Jurkat, Clone E6-1 (cell line): ENCODE measurements around the gene PRKAG2.
"Not testable (repeated sequence)": the region's sequence is repeated elsewhere in the genome, so short reads cannot be mapped to it uniquely, and the experiment has no call there.

Experiments
- DNase-seq: peaks from one replicate; pipeline ENCODE4 v3.0.0-alpha.2; 2011; ENCODE audit warnings: low read depth, low spot score
- H3K4me3 ChIP-seq: 2 replicates; pipeline ENCODE4 v1.5.1; 2011; ENCODE audit warnings: mild to moderate bottlenecking, low read length, control low read depth, moderate library complexity

Gene PRKAG2

DNA sequence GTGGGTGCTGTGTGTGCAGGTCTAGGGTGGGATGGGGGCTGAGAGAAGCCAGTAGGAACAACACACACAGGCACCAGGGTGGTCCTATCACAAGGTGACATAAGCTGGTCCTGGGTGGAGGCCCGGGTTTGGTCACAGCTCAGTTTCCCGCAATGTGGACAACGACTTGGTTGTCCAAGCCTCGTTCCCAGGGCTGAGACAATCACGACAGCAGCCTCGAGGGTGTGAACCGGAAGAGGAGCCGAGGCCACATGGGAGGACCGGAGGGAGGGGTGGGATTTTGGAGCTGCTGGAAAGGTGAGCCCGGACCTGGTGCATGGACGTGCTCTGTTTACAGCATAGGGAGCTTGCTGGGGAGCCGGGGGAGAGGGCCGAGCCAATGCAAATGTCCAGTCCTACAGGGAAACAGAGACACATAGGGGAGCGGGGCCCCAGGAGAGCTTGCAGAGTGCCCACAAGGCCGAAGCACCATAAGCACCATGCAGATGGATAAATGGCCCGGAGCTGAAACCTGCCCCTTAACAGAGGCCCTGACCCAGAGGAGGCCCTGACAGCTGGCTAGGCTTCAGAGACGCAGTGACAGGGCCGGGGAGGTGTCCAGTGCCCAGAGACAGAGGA is 92.8 kb downstream of the PRKAG2 start:
- no peak overlapping the region for H3K4me3 ChIP-seq
- no peak for DNase-seq

GRCh38 chr7:151782598-151783448 is 94.1 kb downstream of the PRKAG2 start:
- peak overlapping the region; percentile 34 for H3K4me3 ChIP-seq
- DNase-seq: no peak

DNA sequence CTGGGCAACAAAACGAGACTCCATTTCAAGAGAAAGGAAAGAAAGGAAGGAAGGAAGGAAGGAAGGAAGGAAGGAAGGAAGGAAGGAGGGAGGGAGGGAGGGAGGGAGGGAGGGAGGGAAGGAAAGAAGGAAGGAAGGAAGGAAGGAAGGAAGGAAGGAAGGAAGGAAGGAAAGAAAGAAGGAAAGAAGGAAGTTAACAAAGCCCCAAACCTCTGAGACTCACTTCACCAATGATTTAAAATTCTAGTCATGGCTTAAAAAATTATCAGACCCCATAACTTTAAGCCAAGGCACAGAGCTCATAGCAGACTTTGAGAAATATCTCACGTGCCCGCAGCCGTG is 94.7 kb downstream of the PRKAG2 start:
- not testable (repeated sequence) for H3K4me3 ChIP-seq, DNase-seq

- no peak for DNase-seq
- no peak overlapping the region for H3K4me3 ChIP-seq
Observed at GRCh38 chr7:151781161-151781845, 95.6 kb downstream of the PRKAG2 start.

DNA sequence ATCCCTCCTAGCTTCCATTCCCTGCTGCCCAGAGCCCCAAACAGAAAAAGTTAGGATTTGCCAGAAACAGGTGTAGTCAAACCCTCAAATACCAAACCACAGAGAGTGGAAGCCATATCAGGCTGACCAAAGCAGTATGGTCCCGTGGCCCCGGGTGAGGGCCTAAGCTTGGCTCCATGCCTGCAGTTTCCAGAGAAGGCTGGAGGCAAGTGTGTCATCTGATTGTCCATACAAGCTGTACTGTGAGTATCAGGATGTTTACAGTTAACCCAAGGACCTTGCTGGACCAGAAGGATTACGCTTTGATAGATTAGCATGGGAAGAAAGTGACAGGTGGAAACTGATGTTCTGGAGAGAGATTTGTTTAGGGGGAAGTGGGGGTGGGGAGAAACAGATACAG is 96.3 kb downstream of the PRKAG2 start:
- H3K4me3 ChIP-seq: no peak overlapping the region
- DNase-seq: no peak

- no peak overlapping the region for H3K4me3 ChIP-seq
- no peak for DNase-seq
Observed at GRCh38 chr7:151779678-151780077, 97.2 kb downstream of the PRKAG2 start.

GRCh38 chr7:151779255-151779654 is 97.7 kb downstream of the PRKAG2 start:
- DNase-seq: no peak
- no peak overlapping the region for H3K4me3 ChIP-seq

DNA sequence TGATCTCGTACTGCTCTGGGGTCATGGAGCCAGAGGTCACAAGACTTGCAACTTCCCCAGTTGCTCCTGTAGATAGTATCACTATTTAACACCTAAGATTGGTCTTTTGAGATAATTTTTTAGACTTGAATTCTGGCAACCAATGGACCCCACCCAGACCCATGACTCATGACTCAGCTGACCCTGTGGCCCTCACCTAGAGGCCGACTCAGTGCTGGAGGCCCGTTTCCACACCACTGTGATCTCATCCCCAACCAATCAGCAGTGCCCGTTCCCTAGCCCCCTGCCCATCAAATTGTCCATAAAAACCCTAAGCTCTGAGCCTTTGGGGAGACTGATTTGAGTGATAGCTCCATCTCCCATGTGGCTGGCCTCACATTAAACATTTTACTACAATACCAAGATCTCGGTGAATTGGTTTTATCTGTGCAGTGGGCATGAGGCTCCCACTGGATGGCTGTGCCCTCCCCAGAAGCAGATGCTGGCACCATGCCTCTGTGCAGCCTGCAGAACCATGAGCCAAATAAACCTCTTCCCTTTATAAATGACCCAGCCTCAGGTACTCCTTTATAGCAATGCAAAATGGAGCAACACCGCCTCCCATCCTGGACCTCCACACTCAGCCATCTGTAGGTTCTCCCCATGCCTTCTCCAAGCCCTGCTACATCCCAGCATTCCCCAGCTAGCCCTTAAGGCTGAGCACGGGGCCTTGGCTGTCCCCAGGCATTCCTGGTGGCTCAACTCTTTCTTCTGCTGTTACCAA is 98.8 kb downstream of the PRKAG2 start:
- DNase-seq: no peak
- H3K4me3 ChIP-seq: no peak overlapping the region

DNA sequence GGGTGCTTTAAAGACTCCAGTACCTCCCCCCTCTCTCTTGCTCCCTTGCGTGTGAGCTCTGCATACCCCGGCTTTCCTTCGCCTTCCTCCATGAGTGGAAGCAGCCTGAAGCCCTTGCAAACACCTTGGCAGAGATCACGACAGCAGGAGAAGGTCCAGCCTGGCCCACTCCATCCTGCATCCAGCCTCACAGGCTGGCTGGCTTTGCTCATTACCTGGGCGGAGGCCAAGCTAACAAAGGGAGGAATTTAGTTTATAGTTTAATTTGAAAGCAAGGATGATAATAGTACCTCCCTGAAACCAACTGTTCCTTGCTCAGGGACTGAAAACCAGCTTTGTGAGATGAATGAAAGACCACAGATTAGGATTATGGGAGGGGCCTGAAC is 99.4 kb downstream of the PRKAG2 start:
- DNase-seq: no peak
- H3K4me3 ChIP-seq: no peak overlapping the region

DNA sequence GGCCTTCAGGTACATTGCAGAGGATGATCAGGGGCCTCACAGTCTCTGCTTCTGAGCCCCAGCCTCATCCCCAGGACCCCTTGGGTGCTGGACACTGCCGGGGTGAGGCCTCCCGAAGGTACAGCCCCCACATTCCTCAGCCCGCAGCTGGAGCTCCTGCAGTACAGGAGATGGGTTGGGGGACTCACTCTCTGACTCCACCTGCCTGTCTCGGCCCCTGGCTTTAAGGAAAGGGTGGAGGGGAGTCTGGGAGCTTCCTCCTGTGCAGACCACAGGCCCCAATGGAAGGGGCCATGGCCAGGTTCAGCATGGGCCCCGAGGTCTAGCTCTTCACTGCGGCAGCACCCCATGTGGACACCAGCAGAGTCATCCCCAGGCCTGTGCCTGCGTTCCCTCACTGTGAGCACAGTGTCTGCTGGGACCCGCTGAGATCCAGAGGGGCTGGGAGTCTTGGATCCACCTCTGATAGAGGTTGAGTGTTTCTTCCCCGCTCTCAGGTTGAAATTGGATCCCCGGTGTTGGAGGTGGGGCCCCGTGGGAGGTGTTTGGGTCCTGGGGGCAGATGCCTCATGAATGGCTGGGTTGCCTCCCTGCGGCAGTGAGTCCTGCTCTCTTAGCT is 99.9 kb downstream of the PRKAG2 start:
- DNase-seq: no peak
- no peak overlapping the region for H3K4me3 ChIP-seq

DNA sequence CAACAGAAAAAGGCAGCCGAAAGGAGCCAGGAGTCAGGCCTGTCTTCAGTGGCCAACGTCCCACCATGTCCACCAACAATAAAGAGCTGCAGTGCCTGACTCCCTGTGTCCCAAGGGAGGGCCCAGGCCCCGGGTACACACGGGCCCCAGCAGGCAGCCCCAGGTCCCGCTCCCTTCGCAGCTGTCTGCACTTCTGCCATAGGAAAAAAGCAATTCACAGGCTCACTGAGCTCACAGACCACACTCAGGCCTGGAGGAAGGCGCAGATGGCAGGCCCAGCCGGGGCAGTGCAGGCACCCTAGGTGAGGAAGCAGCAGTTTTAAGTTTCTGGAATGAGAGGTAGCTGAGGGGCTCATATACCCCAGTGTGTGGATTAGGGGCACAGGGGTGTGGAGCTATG is 100.5 kb downstream of the PRKAG2 start:
- no peak overlapping the region for H3K4me3 ChIP-seq
- DNase-seq: no peak

- no peak overlapping the region for H3K4me3 ChIP-seq
- DNase-seq: no peak
Observed at GRCh38 chr7:151775547-151776443, 101.1 kb downstream of the PRKAG2 start.

DNA sequence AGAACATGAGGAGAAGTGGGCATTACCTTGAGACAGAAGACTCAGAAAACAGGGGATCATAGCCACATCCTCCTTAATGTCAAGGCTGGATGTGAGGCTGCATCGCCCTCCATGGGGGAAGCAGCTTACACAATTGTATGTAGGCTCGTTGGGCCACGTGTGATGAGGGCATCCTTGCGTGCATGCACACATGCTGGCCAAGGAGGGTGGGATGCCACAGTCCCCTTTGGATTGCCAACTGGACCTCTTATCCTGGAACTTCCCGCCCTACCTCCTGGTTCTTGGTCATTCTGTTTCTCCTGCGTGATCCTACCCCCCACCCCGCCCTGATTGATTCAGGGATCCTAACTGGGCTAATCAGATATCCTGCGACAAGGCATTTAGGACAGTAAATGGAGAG is 102.0 kb downstream of the PRKAG2 start:
- H3K4me3 ChIP-seq: no peak overlapping the region
- DNase-seq: no peak

GRCh38 chr7:151773797-151774196 is 103.1 kb downstream of the PRKAG2 start:
- DNase-seq: no peak
- H3K4me3 ChIP-seq: no peak overlapping the region

DNA sequence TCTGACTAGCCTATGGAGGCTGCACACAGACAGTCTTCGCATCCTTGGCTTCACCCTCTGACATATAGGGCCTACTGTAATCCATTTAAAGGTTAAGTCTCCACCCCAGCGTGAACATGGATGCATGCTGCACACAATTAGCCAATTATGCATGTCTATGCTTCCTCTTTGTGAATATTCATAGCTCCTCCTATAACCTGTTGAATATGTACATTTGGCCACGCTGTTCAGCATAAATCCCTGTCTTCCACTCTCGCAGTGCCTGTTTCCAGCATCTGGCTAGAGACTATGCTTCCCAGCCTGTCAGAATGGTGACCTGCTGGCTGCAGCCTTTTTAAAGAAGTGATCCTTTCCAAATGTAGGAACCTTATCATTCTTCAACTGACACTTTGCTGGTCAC is 106.7 kb downstream of the PRKAG2 start:
- DNase-seq: no peak
- H3K4me3 ChIP-seq: peak overlapping the region; percentile 73

DNA sequence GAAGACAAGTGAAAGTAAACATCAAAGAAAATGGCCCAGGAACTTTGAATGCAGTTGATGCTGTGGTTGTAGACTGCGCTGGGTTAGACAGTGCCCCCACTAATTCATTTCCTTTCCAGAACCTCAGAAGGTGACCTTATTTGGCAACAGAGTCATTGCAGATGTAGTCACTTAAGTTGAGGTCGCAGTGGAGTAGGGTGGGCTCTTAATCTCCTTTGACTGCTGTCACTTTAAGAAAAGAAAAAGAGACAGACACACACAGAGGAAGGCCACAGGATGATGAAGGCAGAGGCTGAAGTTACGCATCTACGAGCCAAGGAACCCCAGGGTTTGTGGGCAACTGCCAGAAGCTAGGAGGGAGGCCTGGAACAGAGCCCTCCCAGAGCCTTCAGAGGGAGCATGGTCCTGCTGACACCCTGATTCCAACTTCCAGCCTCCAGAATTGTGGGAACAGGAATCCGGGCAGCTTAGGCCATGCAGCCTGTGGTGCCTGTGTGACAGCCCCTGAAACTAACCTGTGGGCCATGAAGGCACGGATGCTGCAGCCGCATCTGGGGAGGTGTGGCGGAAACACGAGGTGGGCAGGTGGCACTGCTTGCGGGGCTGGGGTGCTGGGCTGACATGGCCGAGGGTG is 107.6 kb downstream of the PRKAG2 start:
- peak; percentile 99 for DNase-seq

GRCh38 chr7:151768805-151769187 is 108.1 kb downstream of the PRKAG2 start:
- peak overlapping the region; percentile 73 for H3K4me3 ChIP-seq
- no peak for DNase-seq

More for the DNA sequence above, 107.6 kb downstream of the PRKAG2 start:
- H3K4me3 ChIP-seq: peak overlapping the region; percentile 73

DNA sequence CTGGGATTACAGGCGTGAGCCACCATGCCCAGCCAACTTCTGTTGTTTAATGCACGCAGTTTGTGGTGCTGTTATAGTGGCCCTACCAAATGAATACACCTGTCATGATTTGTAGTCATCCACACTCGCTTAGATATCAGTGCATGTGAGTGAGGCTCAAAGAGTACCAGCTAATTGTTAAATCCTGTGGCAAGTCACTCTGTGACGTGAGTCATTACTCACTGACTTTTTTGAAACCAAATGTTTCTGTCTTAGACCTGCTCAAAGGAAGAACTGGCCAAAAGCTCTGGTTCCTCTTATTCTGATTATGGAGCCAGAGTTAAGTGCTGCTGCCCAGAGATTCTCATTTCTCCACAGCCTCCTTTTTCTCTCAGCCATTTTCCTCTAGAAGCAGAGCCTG is 109.4 kb downstream of the PRKAG2 start:
- no peak overlapping the region for H3K4me3 ChIP-seq
- no peak for DNase-seq
